ENCODE measurements around the gene SPTBN5.

Gene SPTBN5

GRCh38 chr15:41927536-41927935 lies 33.7 kb upstream of the SPTBN5 start:
- no peak for DNase-seq (ENCODE audit: extremely low spot score, insufficient read length, low read depth)
- FAIRE-seq, result peak; percentile 44

DNA sequence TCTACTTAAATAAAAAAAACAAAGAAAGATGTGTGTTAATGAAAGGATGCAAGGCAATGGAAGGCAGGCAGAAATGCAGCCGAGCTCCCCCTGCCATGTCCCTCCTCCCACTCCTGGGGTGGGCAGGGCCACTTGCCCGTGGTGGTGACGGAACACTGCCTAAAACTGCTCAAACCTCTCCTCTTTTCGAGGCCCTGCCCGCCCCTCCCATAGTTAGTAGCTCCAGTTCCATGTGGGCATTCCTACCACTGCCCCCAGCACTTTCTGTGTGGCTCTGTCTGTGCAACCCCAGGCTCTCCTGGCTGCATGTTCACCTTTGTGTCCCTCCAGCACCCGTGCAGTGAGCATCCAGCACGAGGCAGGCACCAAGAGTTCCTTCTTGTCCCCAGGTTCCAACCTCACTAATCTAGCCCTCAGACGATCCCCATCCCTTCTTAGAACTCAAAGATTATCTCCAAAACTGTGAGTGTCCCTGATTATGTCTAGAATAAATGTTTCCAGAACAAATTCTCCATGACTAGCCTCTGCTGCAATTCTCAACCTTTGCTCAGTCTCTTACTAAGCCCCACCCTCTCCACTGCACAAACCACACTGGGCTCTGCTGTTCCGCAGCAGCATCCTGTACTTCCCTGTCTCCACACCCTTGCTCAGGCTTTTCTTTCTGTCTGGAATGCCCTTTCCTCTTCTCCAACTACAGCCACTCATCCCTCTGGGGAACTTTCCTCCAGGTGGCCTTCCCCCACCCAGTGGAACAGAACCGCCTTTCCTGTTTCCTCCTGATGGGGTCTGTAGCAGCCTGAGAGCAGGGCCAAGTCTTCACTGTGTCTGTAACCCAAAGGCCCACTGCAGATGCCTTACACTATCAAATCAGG lies 32.6 kb upstream of the SPTBN5 start:
- DNase-seq (ENCODE audit: extremely low spot score, insufficient read length, low read depth) (no peak), FAIRE-seq (no peak)

DNA sequence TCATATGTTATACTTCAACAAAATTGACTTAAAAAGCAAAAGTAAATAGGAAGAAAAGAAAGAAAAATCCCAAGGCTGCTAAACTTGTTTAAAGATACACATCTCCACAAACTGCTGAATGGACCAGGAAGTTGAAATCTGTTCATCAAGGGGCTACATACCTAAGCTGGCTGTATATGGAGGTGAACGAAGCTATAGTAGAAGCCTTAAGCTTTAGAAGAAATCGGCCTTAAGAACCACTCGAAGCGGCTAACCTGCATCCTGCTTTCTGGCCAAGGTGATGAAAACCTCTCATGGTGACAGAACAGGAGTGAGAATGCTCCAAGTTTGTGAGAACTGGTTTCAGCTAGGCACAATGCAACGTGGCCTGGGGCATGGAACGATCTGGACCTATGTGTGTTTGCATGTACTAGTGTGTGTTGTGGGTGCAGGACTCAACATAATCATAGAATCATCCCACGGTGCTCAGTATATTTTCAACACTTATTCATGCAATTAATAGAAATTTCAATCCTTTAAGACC lies 31.3 kb upstream of the SPTBN5 start:
- FAIRE-seq (no peak), DNase-seq (ENCODE audit: extremely low spot score, insufficient read length, low read depth) (no peak)

DNA sequence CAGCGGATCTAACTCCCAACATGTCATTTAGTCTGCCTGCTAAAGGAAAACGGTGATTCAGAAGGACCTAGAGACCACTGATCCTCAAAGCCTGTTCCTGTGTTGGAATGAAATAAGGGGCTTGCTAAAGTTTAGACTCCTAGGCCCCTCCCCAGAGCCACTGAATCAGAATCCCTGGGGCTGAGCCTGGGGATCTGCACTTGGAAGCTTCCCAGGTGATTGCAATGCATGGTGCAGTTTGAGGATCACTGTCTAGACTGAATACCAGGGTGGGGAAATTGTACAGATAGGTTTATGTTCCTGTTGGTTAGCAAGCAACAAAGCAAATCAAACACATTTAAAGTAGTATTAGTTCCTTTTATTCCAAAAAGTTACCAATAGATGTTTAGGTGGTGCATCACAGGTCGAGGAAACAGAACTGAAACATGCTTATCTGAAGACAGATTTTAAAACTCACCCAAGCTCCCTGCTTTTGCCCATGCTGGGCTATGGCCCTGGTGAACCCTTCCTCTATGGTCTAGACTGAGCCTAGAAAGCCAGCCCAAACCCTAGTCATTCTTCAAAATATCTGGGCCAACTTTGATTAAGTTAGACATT lies 29.6 kb upstream of the SPTBN5 start:
- FAIRE-seq, result no peak
- DNase-seq (ENCODE audit: extremely low spot score, insufficient read length, low read depth), result no peak

GRCh38 chr15:41922353-41922752 lies 28.5 kb upstream of the SPTBN5 start:
- DNase-seq (ENCODE audit: extremely low spot score, insufficient read length, low read depth), result no peak
- no peak for FAIRE-seq

DNA sequence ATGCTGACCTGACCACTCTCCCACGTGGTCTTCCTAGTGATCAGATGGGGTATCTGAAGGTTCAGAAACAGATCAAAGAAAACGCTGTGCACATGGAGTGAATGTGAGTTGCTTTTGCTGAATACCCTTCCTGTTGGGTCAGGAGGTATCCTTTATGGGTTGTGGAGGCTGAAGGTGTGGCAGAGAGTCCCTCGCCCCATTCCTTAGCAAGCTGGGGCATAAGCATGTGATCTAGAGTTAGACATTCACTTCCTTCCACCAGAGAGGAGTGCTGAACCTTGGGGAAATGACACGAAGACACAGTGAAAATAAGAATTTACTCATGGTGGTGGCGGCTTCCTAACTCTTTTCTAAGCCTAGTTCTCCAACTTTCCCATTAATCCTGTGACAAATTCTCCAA lies 27.8 kb upstream of the SPTBN5 start:
- FAIRE-seq (no peak), DNase-seq (ENCODE audit: extremely low spot score, insufficient read length, low read depth) (no peak)

DNA sequence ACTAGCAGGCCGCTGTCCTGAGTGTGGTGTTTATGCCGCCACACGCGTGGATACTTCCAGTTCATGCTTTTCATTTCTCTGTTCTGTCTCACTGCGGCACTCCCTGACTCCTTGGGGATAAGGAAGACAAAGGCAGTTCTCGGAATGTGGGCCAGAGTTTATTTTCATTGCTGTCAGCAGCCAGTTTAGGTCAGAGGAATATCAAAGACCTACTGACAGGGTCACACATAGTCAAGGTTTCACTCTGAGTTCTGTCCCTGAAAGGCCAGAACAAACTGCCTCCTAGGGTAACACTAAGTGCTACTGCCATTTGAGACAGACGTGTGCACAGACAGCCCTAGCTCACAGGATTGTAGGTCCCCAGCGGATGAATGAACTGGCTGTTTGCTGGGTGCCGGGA lies 27.3 kb upstream of the SPTBN5 start:
- FAIRE-seq (no peak), DNase-seq (ENCODE audit: extremely low spot score, insufficient read length, low read depth) (no peak)

DNA sequence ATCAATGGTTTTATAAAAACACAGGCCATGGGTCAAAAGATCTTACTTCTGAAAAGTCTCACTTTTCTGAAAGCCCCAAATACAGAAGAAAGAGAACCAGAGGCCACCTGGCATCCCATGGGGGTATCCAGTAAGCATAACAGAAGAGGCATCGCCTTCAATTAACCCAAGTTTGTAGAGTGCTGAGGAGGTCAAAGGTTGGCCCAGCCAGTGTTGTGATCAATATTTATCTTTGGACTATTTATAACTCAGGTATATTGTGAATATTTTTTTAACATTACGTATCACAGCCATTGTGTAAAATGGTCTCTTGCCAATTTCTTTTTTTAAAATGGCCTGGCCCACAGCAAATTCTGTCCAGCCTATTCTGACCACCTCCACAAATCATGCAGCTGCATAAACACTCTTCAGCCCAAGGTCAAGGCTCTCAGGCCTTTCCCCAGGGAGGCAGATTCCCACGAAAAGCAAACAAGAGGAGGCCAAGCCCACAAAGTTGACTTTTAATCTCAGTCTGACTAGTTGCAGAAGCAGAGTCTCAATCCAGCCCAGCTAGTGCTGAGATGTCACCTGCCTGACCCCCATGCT lies 26.2 kb upstream of the SPTBN5 start:
- FAIRE-seq (no peak), DNase-seq (ENCODE audit: extremely low spot score, insufficient read length, low read depth) (no peak)

- no peak for DNase-seq (ENCODE audit: extremely low spot score, insufficient read length, low read depth)
- no peak for FAIRE-seq
Observed at GRCh38 chr15:41919201-41919820, 25.5 kb upstream of the SPTBN5 start.

DNA sequence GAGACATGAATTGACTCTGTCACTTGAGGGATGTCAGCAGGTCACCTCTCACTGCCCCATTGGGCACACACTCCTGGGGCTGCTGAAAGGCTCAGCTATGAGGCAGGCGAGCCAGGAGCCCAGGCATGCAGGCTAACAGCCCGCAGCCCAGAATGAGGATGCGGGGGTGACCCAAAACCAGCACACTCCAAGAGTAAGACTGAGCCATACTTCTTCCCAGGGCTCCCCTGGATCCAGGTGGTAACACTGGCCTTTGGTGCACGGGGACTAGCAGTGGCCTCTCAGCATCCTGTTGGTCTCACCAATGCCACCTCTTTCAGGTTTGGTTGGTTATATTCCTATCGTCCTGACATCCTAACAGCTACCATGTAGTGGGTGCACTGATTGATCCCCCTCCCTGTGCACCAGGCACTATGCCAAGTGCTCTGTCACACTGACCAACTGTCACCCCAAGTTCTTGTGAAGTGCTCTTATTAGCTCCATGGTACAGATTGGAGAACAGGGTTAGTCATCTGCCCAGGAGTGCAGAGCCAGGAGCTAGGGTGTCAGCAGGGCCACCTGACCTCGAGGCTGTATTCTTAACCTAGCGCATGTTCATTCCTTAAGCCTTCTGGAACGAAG lies 24.8 kb upstream of the SPTBN5 start:
- DNase-seq (ENCODE audit: extremely low spot score, insufficient read length, low read depth), result no peak
- no peak for FAIRE-seq

DNA sequence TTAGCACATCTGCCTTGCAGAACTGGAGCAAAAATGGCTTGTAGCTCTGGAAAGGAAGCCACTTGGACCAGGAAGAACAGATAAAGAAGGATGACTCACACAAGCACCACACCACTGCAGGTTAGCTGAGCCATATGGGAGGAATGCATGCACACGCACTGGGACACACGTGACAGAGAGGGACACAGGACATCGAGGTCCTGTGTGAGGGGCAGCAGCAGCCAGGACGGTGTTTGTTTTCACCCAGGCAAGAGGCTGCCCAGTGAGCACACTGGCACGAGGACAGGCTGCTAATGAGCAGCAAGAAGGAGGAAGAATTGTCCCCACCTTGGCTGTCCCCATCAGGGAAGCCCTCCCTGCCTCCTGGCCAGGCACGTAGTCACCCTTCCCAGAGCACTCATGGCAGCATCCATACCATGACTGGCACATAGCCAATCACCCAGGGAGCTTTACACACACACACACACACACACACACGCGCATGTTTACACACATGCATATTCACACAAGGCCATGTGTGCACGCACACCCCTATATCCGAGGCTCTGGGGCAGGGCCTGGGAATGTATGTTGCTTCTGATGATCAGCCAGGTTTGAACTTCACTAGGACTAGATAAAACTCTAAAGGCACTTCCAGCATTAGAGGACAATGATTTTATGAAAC lies 24.0 kb upstream of the SPTBN5 start:
- DNase-seq (ENCODE audit: extremely low spot score, insufficient read length, low read depth), result no peak
- no peak for FAIRE-seq

DNA sequence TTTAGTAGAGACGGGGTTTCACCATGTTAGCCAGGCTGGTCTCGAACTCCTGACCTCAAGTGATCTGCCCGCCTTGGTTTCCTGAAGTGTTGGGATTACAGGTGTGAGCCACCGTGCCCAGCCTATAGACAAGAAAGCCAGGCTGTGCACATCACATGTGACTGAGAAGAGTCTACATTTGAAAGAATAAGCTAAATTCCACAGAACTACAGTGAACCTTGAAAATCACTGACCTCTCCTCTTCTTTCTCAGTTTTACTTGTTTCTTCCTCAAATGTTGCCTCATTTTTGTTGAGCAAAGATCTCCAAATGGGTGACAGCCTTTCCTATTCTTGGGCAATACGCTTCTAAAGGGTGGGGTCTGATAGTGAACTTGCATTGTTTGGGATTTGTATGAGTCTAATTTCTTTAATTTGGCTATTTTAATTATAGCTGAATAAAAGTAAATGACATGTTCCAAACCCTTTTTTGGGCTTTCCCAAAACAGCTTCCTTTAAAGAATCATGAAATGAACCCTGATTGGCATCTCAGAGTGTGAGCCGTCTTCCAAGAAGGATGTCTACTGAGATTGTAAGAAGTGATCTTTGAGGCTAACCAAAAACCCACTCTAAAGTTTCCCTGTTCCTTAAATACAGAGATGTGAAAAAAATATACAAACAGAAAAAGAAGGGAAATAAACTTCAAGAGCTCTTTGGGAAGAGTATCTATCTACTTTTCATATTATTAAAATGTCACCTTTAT lies 21.6 kb upstream of the SPTBN5 start:
- no peak for DNase-seq (ENCODE audit: extremely low spot score, insufficient read length, low read depth)
- FAIRE-seq, result no peak

DNA sequence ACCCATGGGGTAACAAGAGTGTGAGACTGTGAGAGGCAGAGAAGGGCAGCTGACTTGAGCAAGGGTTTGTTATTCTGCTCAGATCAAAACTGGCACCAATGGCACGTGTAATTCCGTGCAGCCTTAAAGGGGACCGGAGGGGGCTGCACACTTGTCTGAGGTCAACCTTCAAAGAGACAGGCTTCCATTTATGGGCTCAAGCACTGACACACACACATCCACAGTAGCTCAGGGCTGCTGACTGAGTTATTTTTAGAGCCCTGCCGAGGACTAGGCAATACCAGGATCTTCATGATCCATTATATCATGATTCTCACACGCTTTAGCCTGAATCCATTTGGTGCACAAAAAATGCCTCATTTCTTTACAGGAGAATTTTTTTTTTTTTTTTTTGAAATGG lies 20.6 kb upstream of the SPTBN5 start:
- DNase-seq (ENCODE audit: extremely low spot score, insufficient read length, low read depth) (no peak), FAIRE-seq (no peak)

- FAIRE-seq (no peak), DNase-seq (ENCODE audit: extremely low spot score, insufficient read length, low read depth) (no peak)
Observed at GRCh38 chr15:41913256-41913655, 19.4 kb upstream of the SPTBN5 start.

- DNase-seq (ENCODE audit: extremely low spot score, insufficient read length, low read depth) (no peak), FAIRE-seq (no peak)
Observed at GRCh38 chr15:41911691-41912345, 18.0 kb upstream of the SPTBN5 start.

DNA sequence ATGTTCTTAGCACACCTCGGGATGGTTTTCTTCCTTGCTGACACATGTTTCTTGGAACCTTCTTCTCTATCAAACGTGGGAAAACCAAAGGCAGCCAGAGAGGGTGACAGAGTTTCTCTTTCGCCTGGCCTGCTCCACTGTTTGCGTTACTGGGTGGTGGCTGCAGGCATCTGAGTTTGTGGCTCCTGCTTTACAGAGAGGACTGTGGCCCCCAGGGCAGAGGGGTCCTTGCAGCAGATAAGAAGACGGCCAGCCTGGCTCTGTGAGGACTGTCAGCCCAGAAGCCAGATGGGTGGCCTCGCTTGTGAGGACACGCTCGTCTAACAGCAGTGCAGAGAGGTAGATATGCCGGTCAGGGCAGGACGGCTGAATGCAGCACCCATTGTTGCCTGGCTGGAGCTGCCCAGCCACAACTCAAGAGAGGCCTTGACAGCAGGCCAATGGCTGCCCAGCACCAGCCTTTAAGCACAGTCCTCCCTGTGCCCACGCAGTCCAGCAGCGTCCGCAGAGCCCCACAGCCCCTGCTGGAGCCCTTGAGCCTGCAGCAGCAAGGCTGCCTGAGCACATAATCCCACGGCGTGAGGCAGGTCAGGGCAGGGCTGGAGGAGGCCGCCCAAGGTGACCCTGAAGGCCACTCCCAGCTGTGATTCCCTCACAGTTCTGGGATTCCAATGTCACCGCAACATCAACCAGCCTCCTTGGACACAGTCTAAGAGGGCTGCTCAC lies 15.0 kb upstream of the SPTBN5 start:
- DNase-seq (ENCODE audit: extremely low spot score, insufficient read length, low read depth), result no peak
- FAIRE-seq, result no peak

DNA sequence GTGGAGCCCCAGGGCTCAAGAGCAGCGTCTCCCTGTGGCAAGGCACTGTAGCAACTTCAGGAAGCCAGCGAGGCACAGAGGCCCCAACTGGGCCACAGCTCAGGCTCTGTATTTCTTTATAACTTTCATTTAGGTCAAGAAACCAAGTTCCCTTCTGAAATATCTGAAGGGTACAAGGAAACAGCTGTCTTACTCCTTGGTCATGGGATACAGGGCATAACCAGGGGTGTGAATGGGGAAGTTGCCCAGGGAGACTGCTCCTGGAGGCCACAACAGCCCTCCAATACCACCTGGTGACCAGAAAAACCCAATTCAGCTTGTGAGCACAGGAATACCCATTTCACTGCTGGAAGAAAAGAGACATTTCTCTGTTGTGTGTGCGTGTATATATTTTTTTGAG lies 13.3 kb upstream of the SPTBN5 start:
- no peak for DNase-seq (ENCODE audit: extremely low spot score, insufficient read length, low read depth)
- FAIRE-seq, result no peak

DNA sequence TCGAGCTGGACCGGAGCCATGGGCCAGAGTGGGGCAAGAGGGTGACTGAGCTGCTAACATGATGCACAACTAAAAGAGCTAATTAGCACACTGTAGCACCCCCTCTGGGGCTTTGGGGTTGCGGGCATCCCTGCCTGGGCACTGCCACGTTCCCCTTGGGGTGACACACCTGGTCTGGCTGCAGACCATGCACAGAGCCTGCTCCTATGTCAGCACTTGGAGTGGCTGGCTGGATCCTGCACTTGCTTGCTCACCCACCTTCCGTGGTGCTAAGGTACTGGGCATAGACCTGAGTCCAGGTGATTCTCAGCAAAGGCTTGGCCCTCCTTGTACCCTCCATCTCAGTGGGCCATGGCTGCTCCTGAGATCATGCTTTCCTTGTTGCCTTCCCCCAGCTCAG lies 12.8 kb upstream of the SPTBN5 start:
- FAIRE-seq (no peak), DNase-seq (ENCODE audit: extremely low spot score, insufficient read length, low read depth) (no peak)
